Mesothelial cell of epicardium (in vitro differentiated cells): ENCODE data around the gene BACH1. TPM values are rescaled to one million over a fixed set of nuclear protein-coding genes. Genes with fewer than 3 reads are reported as not detected.

Experiments used
- DNase-seq, 2 experiments: peaks; one replicate each; pipeline ENCODE4 v3.0.0; 2021; ENCODE audit warnings: low spot score in 2 of 2; ENCODE audit not compliant: unreplicated experiment in 2 of 2
- H3K27ac Mint-ChIP-seq: 2 replicates; pipeline ENCODE4 v1.8.0; 2021; ENCODE audit warnings: mixed read lengths
- H3K27me3 Mint-ChIP-seq: 2 replicates; pipeline ENCODE4 v1.8.0; 2021; ENCODE audit warnings: low read depth, mixed read lengths
- H3K36me3 Mint-ChIP-seq: 2 replicates; pipeline ENCODE4 v1.8.0; 2021; ENCODE audit warnings: mixed read lengths
- H3K4me1 Mint-ChIP-seq: 2 replicates; pipeline ENCODE4 v1.8.0; 2021; ENCODE audit warnings: mixed read lengths
- H3K4me3 Mint-ChIP-seq: 2 replicates; pipeline ENCODE4 v1.8.0; 2021; ENCODE audit warnings: mild to moderate bottlenecking, moderate library complexity, mixed read lengths
- H3K9me3 Mint-ChIP-seq: 2 replicates; pipeline ENCODE4 v1.8.0; 2021; ENCODE audit warnings: mixed read lengths
- total RNA-seq: library from RNA; stranded (reverse); gene quantifications from 3 replicates; pipeline ENCODE4 v1.2.1, GENCODE V29; 2021
- TF ChIP-seq, protein P1 (sequence below): fragments of 200-600 bp; sonication (generic); IDR thresholded peaks from one replicate; pipeline ENCODE4 v1.5.0; 2021; ENCODE audit warnings: antibody characterized with exemption; ENCODE audit not compliant: unreplicated experiment

BACH1 gene
- total RNA-seq, 1 donor from 2014 or later, result 100 TPM

DNA sequence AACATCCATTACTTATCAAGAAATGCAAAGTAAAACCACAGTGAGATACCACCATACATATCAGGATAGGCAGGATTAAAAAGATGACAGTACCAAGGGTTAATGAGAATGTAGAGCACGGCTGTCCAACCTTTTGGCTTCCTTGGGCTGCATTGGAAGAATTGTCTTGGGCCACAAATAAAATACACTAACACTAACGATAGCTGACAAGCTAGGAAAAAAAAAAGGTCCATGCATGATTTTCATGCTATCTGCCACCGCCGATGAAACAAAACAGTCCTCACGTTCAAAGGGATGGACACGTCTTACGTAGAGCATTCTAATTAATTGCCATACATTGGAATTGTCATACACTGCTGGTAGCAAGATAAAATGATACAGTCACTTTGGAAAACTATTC lies 14.3 kb downstream of the BACH1 start:
- Mint-ChIP-seq H3K27me3 (no peaks in the 10 kb centered on the region), H3K27ac (no peak overlapping the region), H3K36me3 (peaks cover 24% of the 10 kb centered on the region), H3K4me3 (no peak overlapping the region), H3K9me3 (peaks cover 34% of the 10 kb centered on the region), H3K4me1 (peaks cover 25% of the 10 kb centered on the region)
- TF ChIP-seq, protein P1, sequence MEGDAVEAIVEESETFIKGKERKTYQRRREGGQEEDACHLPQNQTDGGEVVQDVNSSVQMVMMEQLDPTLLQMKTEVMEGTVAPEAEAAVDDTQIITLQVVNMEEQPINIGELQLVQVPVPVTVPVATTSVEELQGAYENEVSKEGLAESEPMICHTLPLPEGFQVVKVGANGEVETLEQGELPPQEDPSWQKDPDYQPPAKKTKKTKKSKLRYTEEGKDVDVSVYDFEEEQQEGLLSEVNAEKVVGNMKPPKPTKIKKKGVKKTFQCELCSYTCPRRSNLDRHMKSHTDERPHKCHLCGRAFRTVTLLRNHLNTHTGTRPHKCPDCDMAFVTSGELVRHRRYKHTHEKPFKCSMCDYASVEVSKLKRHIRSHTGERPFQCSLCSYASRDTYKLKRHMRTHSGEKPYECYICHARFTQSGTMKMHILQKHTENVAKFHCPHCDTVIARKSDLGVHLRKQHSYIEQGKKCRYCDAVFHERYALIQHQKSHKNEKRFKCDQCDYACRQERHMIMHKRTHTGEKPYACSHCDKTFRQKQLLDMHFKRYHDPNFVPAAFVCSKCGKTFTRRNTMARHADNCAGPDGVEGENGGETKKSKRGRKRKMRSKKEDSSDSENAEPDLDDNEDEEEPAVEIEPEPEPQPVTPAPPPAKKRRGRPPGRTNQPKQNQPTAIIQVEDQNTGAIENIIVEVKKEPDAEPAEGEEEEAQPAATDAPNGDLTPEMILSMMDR, result no peak
- DNase-seq, result no peak

DNA sequence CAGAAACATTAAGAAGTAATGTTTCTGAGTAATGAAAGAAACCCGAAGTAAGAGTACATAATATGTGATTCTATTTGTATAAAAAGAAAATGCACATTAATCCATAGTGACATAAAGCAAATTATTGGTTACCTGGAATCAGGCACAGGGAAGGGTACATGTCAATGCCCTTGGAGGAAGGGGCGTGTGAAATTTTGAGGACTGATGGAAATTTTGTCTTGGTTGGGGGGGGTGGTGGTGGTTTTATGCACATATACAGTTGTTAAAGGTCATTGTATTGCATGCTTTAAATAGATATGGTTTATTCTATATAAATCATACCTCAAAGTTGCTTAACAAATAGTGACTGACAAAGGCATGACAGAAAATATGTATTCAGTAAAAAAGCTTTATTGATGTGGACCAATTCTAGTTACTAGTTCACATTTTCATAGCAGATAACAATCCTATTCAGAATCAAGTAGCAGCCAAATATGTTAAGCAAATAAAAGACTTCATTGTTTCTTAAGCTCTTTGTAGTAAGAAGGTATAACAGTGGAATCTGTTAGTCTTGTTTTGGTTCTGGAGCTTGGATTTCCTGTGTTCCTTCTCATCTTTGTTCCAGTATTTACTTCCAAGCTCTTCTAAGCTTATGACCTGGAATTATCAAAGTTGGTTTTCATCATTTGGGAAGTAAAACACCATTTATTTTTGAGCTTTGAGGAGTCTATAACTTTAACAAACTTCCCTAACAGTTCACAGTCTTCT lies 15.1 kb downstream of the BACH1 start:
- H3K4me3 Mint-ChIP-seq, result no peak overlapping the region

DNA sequence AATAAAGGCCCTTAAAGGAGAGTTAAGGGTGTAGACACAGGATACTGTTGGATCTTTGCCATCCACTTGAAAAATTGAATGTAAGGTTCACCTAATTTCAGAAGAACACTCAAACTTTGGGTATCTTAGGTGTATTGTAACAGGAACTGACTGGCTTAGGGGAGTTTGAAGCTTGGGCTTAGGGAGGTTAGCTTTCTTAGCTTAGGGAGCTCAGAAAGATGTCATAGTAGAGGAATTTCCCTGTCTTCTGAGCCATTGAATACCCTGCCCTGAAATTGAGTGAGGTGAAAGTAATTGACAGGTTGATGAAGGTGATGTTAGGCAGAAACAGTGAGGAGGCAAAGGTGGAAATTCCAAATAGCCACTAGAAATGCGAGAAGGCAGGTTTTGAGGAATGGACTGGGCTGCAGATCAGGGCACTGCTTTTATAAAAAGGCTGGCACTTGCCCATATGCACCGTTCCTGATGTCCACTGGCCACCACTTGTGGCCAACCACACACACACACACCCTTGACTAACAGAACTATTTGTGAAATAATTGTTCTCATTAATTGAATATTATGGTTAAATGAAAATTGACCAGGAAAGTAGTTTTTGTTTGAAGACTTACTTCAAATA lies 16.5 kb downstream of the BACH1 start:
- TF ChIP-seq, protein P1, result no peak
- DNase-seq, result no peak
- Mint-ChIP-seq H3K27me3 (no peaks in the 10 kb centered on the region), H3K4me1 (peaks cover 27% of the 10 kb centered on the region), H3K27ac (peak overlapping the region; percentile 23), H3K36me3 (peaks cover 22% of the 10 kb centered on the region), H3K4me3 (no peak overlapping the region), H3K9me3 (peaks cover 26% of the 10 kb centered on the region)

More for the DNA sequence above, 15.1 kb downstream of the BACH1 start:
- TF ChIP-seq, protein P1, result no peak
- Mint-ChIP-seq H3K4me1 (peaks cover 26% of the 10 kb centered on the region), H3K27ac (peak overlapping the region; percentile 18), H3K27me3 (no peaks in the 10 kb centered on the region), H3K36me3 (peaks cover 24% of the 10 kb centered on the region), H3K9me3 (peaks cover 31% of the 10 kb centered on the region)
- DNase-seq, result no peak

DNA sequence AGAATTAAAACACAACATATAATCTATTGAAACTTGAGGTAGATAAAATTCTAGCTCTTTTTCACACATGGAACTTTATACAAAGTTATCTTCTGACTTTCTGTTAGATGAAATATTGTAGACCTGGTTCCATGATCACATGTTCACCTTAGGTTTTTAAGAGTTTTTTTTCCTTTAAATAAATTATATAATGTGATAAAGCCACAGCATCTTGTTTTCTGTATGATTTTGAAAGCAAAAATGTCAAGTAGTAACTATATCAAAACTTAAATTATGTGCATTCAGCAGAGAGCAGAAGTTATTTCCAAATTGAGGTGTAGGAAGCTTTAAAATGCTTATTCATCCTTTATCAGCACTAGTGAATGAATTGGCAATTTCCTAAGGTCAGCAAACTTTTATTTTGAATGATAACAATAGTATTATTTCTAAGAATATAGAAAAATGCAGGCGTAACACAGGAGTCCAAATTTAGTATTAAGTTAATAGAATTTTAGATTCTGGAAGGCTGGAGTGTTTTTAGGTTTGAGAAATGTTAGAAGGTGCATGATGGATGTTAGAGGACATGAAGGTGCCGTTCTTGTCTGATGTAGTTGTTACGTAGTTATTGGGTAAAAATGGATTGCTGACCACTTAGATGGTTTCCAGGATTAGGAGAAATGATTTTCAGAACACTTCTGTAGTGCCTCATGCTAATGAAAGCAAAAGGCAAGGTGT lies 17.5 kb downstream of the BACH1 start:
- Mint-ChIP-seq H3K27ac (no peak overlapping the region), H3K36me3 (peaks cover 23% of the 10 kb centered on the region), H3K9me3 (peaks cover 23% of the 10 kb centered on the region), H3K4me3 (no peak overlapping the region), H3K27me3 (no peaks in the 10 kb centered on the region), H3K4me1 (peaks cover 27% of the 10 kb centered on the region)
- no peak for DNase-seq
- TF ChIP-seq, protein P1, result no peak

DNA sequence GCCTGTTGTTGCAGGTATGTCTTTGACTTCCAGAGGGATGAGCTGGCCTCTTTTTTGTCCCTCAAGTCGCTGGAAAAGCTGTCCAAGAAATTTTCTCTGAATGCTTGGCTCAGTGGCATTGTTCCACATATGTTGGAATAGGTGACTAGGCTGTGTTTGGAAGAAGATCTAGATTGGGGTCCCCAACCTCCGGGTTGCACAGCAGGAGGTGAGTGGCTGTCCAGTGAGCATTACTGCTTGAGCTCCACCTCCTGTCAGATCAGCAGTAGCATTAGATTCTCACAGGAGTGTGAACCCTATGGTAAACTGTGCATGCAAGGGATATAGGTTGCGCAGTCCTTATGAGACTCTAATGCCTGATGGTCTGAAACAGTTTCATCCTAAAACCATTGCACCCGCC lies 18.1 kb downstream of the BACH1 start:
- Mint-ChIP-seq H3K27me3 (no peaks in the 10 kb centered on the region), H3K27ac (no peak overlapping the region), H3K36me3 (peaks cover 23% of the 10 kb centered on the region), H3K4me3 (no peak overlapping the region), H3K9me3 (peaks cover 20% of the 10 kb centered on the region), H3K4me1 (peaks cover 27% of the 10 kb centered on the region)
- no peak for DNase-seq
- TF ChIP-seq, protein P1, result no peak
